ENCODE results near the gene TAL2. TPM values are rescaled to one million over a fixed set of nuclear protein-coding genes. Genes with fewer than 3 reads are reported as not detected.

The TAL2 gene
- total RNA-seq, 1 donor from 2014 or later, result not detected

- H3K9me3 ChIP-seq, result no peaks in the 10 kb centered on the region
- peak overlapping the region; percentile 88 for H3K4me3 ChIP-seq
- TF ChIP-seq CTCF (IDR thresholded peaks at IDR 0.05), result no peak
- H3K4me1 ChIP-seq, result peaks cover 18% of the 10 kb centered on the region
- peaks cover 29% of the 10 kb centered on the region for H3K27me3 ChIP-seq (ENCODE audit: low read depth)
- H3K36me3 ChIP-seq, result no peaks in the 10 kb centered on the region
- no peak overlapping the region for H3K27ac ChIP-seq
- intact Hi-C loops (cut with DNase I), result no loop called here
- DNase-seq (no peak), ATAC-seq (peak in 1 of 2 donors; percentile 2)
Observed at GRCh38 chr9:105693435-105694189, 31.4 kb downstream of the TAL2 start.

GRCh38 chr9:105694190-105694847 is 32.1 kb downstream of the TAL2 start, which contains the start of gene TMEM38B:
Gene TMEM38B (plus strand): TSS chr9:105694541. CDS start chr9:105694661, 120 bp downstream.
- ATAC-seq (peak; percentile 98 to 99), DNase-seq (peak; percentile 84)
- H3K27ac ChIP-seq, result peak within 1 kb of the TSS; percentile 48
- H3K36me3 ChIP-seq, result no peaks in the 10 kb centered on the region
- H3K27me3 ChIP-seq (ENCODE audit: low read depth), result peaks cover 29% of the 10 kb centered on the region
- no peak for TF ChIP-seq CTCF (IDR thresholded peaks at IDR 0.05)
- H3K4me1 ChIP-seq, result peaks cover 18% of the 10 kb centered on the region
- no peaks in the 10 kb centered on the region for H3K9me3 ChIP-seq
- intact Hi-C loops (cut with DNase I), result no loop called here
- peak within 1 kb of the TSS; percentile 88 for H3K4me3 ChIP-seq

GRCh38 chr9:105694848-105695581 is 32.8 kb downstream of the TAL2 start:
- Histone ChIP-seq H3K36me3 (no peaks in the 10 kb centered on the region), H3K4me3 (peak overlapping the region; percentile 88), H3K27me3 (ENCODE audit: low read depth) (peaks cover 29% of the 10 kb centered on the region), H3K27ac (peak overlapping the region; percentile 48), H3K4me1 (peaks cover 18% of the 10 kb centered on the region), H3K9me3 (no peaks in the 10 kb centered on the region)
- intact Hi-C loops (cut with DNase I), result no loop called here
- ATAC-seq (peak; percentile 88 to 89), DNase-seq (peak; percentile 81)
- no peak for TF ChIP-seq CTCF (IDR thresholded peaks at IDR 0.05)

DNA sequence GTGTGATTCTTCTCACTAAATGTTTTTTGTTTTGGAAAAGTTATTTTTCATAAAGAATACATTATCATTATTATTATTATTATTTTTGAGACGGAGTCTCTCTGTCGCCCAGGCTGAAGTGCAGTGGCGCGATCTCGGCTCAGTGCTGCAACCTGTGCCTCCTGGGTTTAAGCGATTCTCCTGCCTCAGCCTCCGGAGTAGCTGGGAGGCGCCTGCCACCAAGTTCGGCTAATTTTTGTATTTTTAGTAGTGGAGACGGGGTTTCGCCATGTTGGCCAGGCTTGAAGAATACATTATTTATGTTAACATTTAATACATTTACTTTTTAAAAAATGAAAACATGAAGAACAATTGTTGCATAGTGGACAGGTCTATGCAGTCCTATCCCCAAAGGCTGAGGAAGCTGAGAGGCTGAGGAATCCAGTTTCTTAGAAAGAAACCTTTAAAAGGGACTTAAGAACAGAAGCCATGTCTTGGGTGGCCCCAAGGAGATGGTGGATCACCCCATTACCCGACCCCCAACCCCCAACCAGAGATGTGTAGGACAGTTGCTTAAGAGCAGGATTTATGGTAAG is 34.0 kb downstream of the TAL2 start:
- no peaks in the 10 kb centered on the region for H3K36me3 ChIP-seq
- peaks cover 26% of the 10 kb centered on the region for H3K27me3 ChIP-seq (ENCODE audit: low read depth)
- DNase-seq (no peak), ATAC-seq (no peak)
- H3K9me3 ChIP-seq, result no peaks in the 10 kb centered on the region
- no peak overlapping the region for H3K4me3 ChIP-seq
- TF ChIP-seq CTCF (IDR thresholded peaks at IDR 0.05), result no peak
- peaks cover 18% of the 10 kb centered on the region for H3K4me1 ChIP-seq
- intact Hi-C loops (cut with DNase I), result no loop called here
- H3K27ac ChIP-seq, result no peak overlapping the region

- Histone ChIP-seq H3K9me3 (no peaks in the 10 kb centered on the region), H3K27me3 (ENCODE audit: low read depth) (peaks cover 11% of the 10 kb centered on the region), H3K36me3 (no peaks in the 10 kb centered on the region), H3K27ac (no peak overlapping the region), H3K4me1 (peaks cover 18% of the 10 kb centered on the region), H3K4me3 (no peak overlapping the region)
- no peak for DNase-seq
- intact Hi-C loops (cut with DNase I), result no loop called here
- no peak for ATAC-seq
- TF ChIP-seq CTCF (IDR thresholded peaks at IDR 0.05), result no peak
Observed at GRCh38 chr9:105697871-105698270, 35.6 kb downstream of the TAL2 start.
